GM12801 (cell line): Measurements from ENCODE around the gene ANKRD12.

Experiments used
- TF ChIP-seq, protein P1 (sequence below): IDR thresholded peaks from one replicate; pipeline ENCODE4 v1.5.1; 2011; ENCODE audit warnings: control low read depth; ENCODE audit not compliant: insufficient read length; ENCODE audit errors: extremely low read depth

Gene ANKRD12

GRCh38 chr18:9139400-9140039 lies 2.9 kb downstream of the ANKRD12 start:
- TF ChIP-seq, protein P1, sequence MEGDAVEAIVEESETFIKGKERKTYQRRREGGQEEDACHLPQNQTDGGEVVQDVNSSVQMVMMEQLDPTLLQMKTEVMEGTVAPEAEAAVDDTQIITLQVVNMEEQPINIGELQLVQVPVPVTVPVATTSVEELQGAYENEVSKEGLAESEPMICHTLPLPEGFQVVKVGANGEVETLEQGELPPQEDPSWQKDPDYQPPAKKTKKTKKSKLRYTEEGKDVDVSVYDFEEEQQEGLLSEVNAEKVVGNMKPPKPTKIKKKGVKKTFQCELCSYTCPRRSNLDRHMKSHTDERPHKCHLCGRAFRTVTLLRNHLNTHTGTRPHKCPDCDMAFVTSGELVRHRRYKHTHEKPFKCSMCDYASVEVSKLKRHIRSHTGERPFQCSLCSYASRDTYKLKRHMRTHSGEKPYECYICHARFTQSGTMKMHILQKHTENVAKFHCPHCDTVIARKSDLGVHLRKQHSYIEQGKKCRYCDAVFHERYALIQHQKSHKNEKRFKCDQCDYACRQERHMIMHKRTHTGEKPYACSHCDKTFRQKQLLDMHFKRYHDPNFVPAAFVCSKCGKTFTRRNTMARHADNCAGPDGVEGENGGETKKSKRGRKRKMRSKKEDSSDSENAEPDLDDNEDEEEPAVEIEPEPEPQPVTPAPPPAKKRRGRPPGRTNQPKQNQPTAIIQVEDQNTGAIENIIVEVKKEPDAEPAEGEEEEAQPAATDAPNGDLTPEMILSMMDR = no peak

GRCh38 chr18:9140381-9140780 lies 3.8 kb downstream of the ANKRD12 start:
- TF ChIP-seq, protein P1 = no peak

DNA sequence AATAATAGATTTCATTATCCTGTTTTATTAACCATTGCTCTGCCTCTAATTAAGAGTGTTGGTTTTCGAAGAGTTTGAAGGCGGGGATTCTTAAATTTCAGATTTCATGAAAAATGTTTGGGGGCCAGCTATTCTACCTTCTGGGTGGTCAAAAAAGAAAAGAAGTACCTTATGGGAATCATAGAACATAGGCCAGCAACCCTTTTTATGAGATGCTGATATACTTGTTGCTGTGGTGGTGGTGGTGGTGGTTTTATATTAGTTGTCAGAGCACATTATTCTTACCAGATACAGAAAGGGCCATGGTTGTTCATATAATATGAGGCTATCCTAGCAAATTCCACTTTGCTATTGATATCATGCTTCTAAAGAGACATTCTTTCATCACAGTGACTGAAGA lies 4.4 kb downstream of the ANKRD12 start:
- TF ChIP-seq, protein P1 = no peak

GRCh38 chr18:9146224-9146623 lies 9.6 kb downstream of the ANKRD12 start:
- TF ChIP-seq, protein P1 = no peak

DNA sequence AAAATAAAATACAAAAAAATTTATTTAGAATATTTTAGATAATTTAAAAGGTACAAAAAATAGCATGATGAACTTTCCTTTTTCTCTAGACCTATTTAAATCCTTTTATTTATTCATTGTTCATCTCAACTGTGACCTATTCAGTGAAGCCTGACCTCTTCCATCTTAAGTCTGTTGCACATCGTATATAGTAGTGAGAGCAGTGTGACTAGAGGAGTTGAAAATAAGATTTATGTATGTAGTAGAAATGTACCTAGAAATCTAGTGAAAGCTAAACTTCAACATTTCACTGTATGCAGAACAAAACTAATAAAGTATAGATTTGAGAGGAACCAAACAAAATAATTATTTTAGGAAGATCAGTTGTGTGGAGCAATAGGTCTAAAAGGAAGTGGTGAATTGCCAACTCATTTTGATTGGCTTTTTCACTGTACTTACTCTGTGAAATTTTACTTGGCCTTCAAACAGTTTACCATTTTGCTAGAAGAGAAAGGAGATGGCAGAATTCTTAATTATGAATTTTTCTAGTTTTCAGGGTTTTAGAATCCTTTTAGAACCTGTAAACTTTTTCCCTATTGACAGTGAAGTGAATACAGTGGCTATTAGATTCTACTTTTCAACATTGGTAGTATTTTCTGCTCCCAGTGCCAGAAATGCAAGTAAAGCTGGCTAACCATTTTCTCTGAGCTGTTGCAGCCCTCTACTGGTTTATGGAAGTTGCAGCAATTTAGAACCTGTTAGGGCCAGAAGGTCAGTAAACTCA lies 11.0 kb downstream of the ANKRD12 start:
- TF ChIP-seq, protein P1 = peak; percentile 37

GRCh38 chr18:9148203-9148552 lies 11.6 kb downstream of the ANKRD12 start:
- TF ChIP-seq, protein P1 = no peak

GRCh38 chr18:9150121-9150520 lies 13.5 kb downstream of the ANKRD12 start:
- TF ChIP-seq, protein P1 = no peak
